ENCODE measurements around the gene OXTR. TPM values are rescaled to one million over a fixed set of nuclear protein-coding genes. Genes with fewer than 3 reads are reported as not detected.

The OXTR gene
- total RNA-seq, 1 experiment from 2014 or later: 21.5 TPM

- H3F3A ChIP-seq (ENCODE audit: low read length, unreplicated experiment): no peaks in the 10 kb centered on the region
- no peak overlapping the region for H3K27ac ChIP-seq (ENCODE audit: low read length)
- no peak overlapping the region for H3K4me3 ChIP-seq (ENCODE audit: low read length)
- 0 out of 2 replicates have a peak, but pooled peaks cover 2% of the 10 kb centered on the region for H3K36me3 ChIP-seq (ENCODE audit: low read depth, low read length)
- H3K27me3 ChIP-seq (ENCODE audit: low read length): no peaks in the 10 kb centered on the region
- POLR2A ChIA-PET (ENCODE audit: unreplicated experiment): interaction anchor here (1.0 kb wide), 1 partner anchor 16 kb away, joined by 4 read pairs; no protein-coding TSS in a partner anchor
- no peaks in the 10 kb centered on the region for H3K4me1 ChIP-seq (ENCODE audit: insufficient read depth, low read length)
- peak; percentile 37 for DNase-seq
- CTCF ChIA-PET: interaction anchor here (0.6 to 0.8 kb wide), 2 partner anchors 14 to 92 kb away, joined by 3 to 4 read pairs; no protein-coding TSS in a partner anchor
- ATAC-seq: peak; percentile 36; the same call in 1 of the 2 replicates
- no peak overlapping the region for H3K4me2 ChIP-seq (ENCODE audit: low read length)
- TF ChIP-seq EZH2phosphoT487 (IDR thresholded peaks at IDR 0.05; ENCODE audit: borderline replicate concordance, low read length): no peak
- TF ChIP-seq, protein P1, sequence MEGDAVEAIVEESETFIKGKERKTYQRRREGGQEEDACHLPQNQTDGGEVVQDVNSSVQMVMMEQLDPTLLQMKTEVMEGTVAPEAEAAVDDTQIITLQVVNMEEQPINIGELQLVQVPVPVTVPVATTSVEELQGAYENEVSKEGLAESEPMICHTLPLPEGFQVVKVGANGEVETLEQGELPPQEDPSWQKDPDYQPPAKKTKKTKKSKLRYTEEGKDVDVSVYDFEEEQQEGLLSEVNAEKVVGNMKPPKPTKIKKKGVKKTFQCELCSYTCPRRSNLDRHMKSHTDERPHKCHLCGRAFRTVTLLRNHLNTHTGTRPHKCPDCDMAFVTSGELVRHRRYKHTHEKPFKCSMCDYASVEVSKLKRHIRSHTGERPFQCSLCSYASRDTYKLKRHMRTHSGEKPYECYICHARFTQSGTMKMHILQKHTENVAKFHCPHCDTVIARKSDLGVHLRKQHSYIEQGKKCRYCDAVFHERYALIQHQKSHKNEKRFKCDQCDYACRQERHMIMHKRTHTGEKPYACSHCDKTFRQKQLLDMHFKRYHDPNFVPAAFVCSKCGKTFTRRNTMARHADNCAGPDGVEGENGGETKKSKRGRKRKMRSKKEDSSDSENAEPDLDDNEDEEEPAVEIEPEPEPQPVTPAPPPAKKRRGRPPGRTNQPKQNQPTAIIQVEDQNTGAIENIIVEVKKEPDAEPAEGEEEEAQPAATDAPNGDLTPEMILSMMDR (conservative IDR thresholded peaks at IDR 0.05; ENCODE audit: low read depth, low read length): peak; percentile 67; the same call in 1 of the 2 replicates
- no peak overlapping the region for H2AFZ ChIP-seq (ENCODE audit: low read length)
- intact Hi-C loops (cut with micrococcal nuclease): no loop called here
- H4K20me1 ChIP-seq (ENCODE audit: low read length): no peaks in the 10 kb centered on the region
- H3K9me3 ChIP-seq (ENCODE audit: low read length): no peaks in the 10 kb centered on the region
- no peak overlapping the region for H3K9ac ChIP-seq (ENCODE audit: low read length)
- H3K9me2 ChIP-seq (replicated peaks; ENCODE audit: low read length): no peaks in the 10 kb centered on the region
- no TSS peak for BruUV-seq (replicated peaks)
- H3K79me2 ChIP-seq (ENCODE audit: low read length): no peaks in the 10 kb centered on the region
Observed at GRCh38 chr3:8755564-8756237, 13.7 kb downstream of the OXTR start.

DNA sequence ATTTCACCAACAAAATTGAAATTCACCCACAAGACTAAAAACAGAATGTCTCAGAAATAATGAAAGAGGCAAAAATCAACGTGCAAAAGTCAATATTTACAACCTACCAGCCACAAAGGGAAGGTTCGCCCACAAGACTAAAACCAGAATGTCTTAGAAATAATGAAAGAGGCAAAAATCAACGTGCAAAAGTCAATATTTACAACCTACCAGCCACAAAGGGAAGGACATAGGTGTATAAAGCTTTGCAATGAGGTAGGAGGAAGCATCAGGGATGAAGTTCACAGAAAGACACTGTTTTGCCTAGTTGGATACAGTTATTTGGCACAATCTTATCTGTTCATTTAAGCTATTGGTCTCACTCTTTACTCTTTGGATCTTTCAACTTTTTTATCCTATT lies 14.3 kb downstream of the OXTR start:
- no peak for TF ChIP-seq EZH2 (IDR thresholded peaks at IDR 0.05; ENCODE audit: low read length, unreplicated experiment)
- TF ChIP-seq, protein P1 (conservative IDR thresholded peaks at IDR 0.05; ENCODE audit: low read depth, low read length): no peak
- no peak for TF ChIP-seq EZH2phosphoT487 (IDR thresholded peaks at IDR 0.05; ENCODE audit: borderline replicate concordance, low read length)
- POLR2A ChIA-PET (ENCODE audit: unreplicated experiment): no interaction called here
- Histone ChIP-seq H3K9me3 (ENCODE audit: low read length) (no peaks in the 10 kb centered on the region), H3K9me2 (replicated peaks; ENCODE audit: low read length) (no peaks in the 10 kb centered on the region), H2AFZ (ENCODE audit: low read length) (no peak overlapping the region), H3K79me2 (ENCODE audit: low read length) (no peaks in the 10 kb centered on the region), H3K27me3 (ENCODE audit: low read length) (no peaks in the 10 kb centered on the region), H4K20me1 (ENCODE audit: low read length) (no peaks in the 10 kb centered on the region), H3K4me2 (ENCODE audit: low read length) (no peak overlapping the region), H3K4me1 (ENCODE audit: insufficient read depth, low read length) (no peaks in the 10 kb centered on the region), H3K4me3 (ENCODE audit: low read length) (no peak overlapping the region), H3K27ac (ENCODE audit: low read length) (no peak overlapping the region), H3F3A (ENCODE audit: low read length, unreplicated experiment) (no peaks in the 10 kb centered on the region), H3K36me3 (ENCODE audit: low read depth, low read length) (0 out of 2 replicates have a peak, but pooled peaks cover 2% of the 10 kb centered on the region), H3K9ac (ENCODE audit: low read length) (no peak overlapping the region)
- ATAC-seq: no peak
- intact Hi-C loops (cut with micrococcal nuclease): no loop called here
- CTCF ChIA-PET: no interaction called here
- no TSS peak for BruUV-seq (replicated peaks)
- no peak for DNase-seq

DNA sequence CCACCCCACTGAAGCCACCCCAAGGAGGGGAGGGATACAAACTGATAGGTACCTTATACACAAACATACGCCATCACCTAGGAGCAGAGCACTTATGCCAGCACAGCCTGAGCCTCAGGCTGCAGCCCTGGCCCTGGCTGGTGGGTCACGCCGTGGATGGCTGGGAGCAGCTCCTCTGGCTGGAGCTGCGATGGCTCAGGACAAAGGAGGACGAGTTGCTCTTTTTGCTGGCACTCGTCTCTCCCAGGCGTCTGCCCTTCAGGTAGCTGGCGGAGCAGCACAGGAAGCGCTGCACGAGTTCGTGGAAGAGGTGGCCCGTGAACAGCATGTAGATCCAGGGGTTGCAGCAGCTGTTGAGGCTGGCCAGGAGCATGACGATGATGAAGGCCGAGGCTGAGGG lies 16.6 kb downstream of the OXTR start:
- H3K36me3 ChIP-seq (ENCODE audit: low read depth, low read length): 0 out of 2 replicates have a peak, but pooled peaks cover 2% of the 10 kb centered on the region
- TF ChIP-seq, protein P1 (conservative IDR thresholded peaks at IDR 0.05; ENCODE audit: low read depth, low read length): no peak
- ChIA-PET POLR2A (ENCODE audit: unreplicated experiment) (no interaction called here), CTCF (no interaction called here)
- H4K20me1 ChIP-seq (ENCODE audit: low read length): no peaks in the 10 kb centered on the region
- H3K9me3 ChIP-seq (ENCODE audit: low read length): no peaks in the 10 kb centered on the region
- no peaks in the 10 kb centered on the region for H3K4me1 ChIP-seq (ENCODE audit: insufficient read depth, low read length)
- ATAC-seq (no peak), DNase-seq (no peak)
- intact Hi-C loops (cut with micrococcal nuclease): no loop called here
- H3F3A ChIP-seq (ENCODE audit: low read length, unreplicated experiment): no peaks in the 10 kb centered on the region
- no peaks in the 10 kb centered on the region for H3K27me3 ChIP-seq (ENCODE audit: low read length)
- no peak overlapping the region for H2AFZ ChIP-seq (ENCODE audit: low read length)
- no peak overlapping the region for H3K9ac ChIP-seq (ENCODE audit: low read length)
- H3K4me2 ChIP-seq (ENCODE audit: low read length): no peak overlapping the region
- H3K4me3 ChIP-seq (ENCODE audit: low read length): no peak overlapping the region
- H3K79me2 ChIP-seq (ENCODE audit: low read length): no peaks in the 10 kb centered on the region
- H3K9me2 ChIP-seq (replicated peaks; ENCODE audit: low read length): no peaks in the 10 kb centered on the region
- H3K27ac ChIP-seq (ENCODE audit: low read length): no peak overlapping the region
- no TSS peak for BruUV-seq (replicated peaks)

Measured in PC-3 (cell line).